HepG2 (cell line): ENCODE data around the gene MLN. TPM values are rescaled to one million over a fixed set of nuclear protein-coding genes. Genes with fewer than 3 reads are reported as not detected.

Experiments
- ATAC-seq: fragments of 200-7000 bp; cut with Tn5 transposase; 3 replicates; pipeline ENCODE4 v1.9.1; 2020; ENCODE audit warnings: mild to moderate bottlenecking, moderate library complexity
- BruUV-seq: library from RNA; stranded (reverse); fragments of 400-500 nt; replicated peaks from 2 replicates; lab custom pipeline; 2021; lab: Mats Ljungman, UMichigan
- CTCF ChIA-PET: fragments of 300-600 bp; formaldehyde crosslinking; extraction: SDS; loops from one replicate; lab custom pipeline; 2021; ENCODE audit warnings: low total read pairs, inconsistent platforms, low intra/inter-chr PET ratio; lab: Yijun Ruan, JAX
- POLR2A ChIA-PET: fragments of 350-600 bp; sonication (Branson Sonifier 250); formaldehyde crosslinking; loops from one replicate; lab custom pipeline; 2020; ENCODE audit warnings: antibody characterized with exemption, inconsistent platforms; lab: Yijun Ruan, JAX
- DNase-seq: peaks from one replicate; pipeline ENCODE4 v3.0.0-alpha.2; 2015; ENCODE audit warnings: low spot score
- FAIRE-seq: peaks from 3 replicates; lab custom pipeline; 2011; peaks lifted over from hg19 to GRCh38; lab: Jason Lieb, UNC
- H2AFZ ChIP-seq: one replicate; pipeline ENCODE4 v1.6.1; 2011; ENCODE audit warnings: low read length, inconsistent platforms
- H3K27ac ChIP-seq: fragments of 300-600 bp; 3 replicates; pipeline ENCODE4 v1.8.0; 2011; ENCODE audit warnings: mixed run types, mild to moderate bottlenecking, mixed read lengths, low read length, inconsistent platforms; ENCODE audit not compliant: insufficient read depth; ENCODE audit errors: extremely low read length
- H3K27me3 ChIP-seq, 2 experiments: fragments of 200-600 bp in 1 of 2; 2 replicates in 1 of 2; 3 replicates in 1 of 2; pipeline versions ENCODE4 v1.6.0 to v1.8.0; 2011; ENCODE audit warnings: low read length in 2 of 2, mild to moderate bottlenecking in 2 of 2, moderate library complexity in 2 of 2, inconsistent platforms in 1 of 2; ENCODE audit not compliant: insufficient read depth in 2 of 2, control insufficient read depth in 1 of 2
- H3K36me3 ChIP-seq, 2 experiments: fragments of 200-600 bp in 1 of 2; replicated peaks in 1 of 2; 2 replicates in 1 of 2; 3 replicates in 1 of 2; pipeline versions ENCODE4 v1.5.1 to v1.8.0; 2011; ENCODE audit warnings: low read length in 2 of 2, inconsistent platforms in 1 of 2; ENCODE audit not compliant: insufficient read depth in 2 of 2, control insufficient read depth in 1 of 2
- H3K4me1 ChIP-seq: 2 replicates; pipeline ENCODE4 v1.5.1; 2012; ENCODE audit warnings: low read length, inconsistent platforms; ENCODE audit not compliant: insufficient read depth
- H3K4me2 ChIP-seq: 2 replicates; pipeline ENCODE4 v1.6.0; 2011; ENCODE audit warnings: low read depth, low read length, inconsistent platforms
- H3K4me3 ChIP-seq, 3 experiments: fragments of 200-600 bp in 1 of 3; sonication (generic), shearing (Covaris generic) in 1 of 3; replicated peaks in 1 of 3; 2 replicates each; pipeline ENCODE4 v1.5.1; 2011 to 2016; ENCODE audit warnings: low read length in 3 of 3, inconsistent platforms in 2 of 3, low read depth in 2 of 3, mild to moderate bottlenecking in 2 of 3, control low read depth in 1 of 3, mixed read lengths in 1 of 3; ENCODE audit not compliant: insufficient read depth in 1 of 3
- H3K79me2 ChIP-seq: one replicate; pipeline ENCODE4 v1.6.1; 2011; ENCODE audit warnings: low read length, inconsistent platforms; ENCODE audit not compliant: insufficient read depth
- H3K9ac ChIP-seq: 2 replicates; pipeline ENCODE4 v1.6.0; 2011; ENCODE audit warnings: mild to moderate bottlenecking, low read depth, low read length, inconsistent platforms; ENCODE audit not compliant: insufficient read depth
- H3K9me3 ChIP-seq: 2 replicates; pipeline ENCODE4 v1.5.1; 2012; ENCODE audit warnings: mild to moderate bottlenecking, low read length
- H4K20me1 ChIP-seq: 2 replicates; pipeline ENCODE4 v1.6.0; 2011; ENCODE audit warnings: inconsistent platforms, mild to moderate bottlenecking, low read length, moderate library complexity; ENCODE audit not compliant: insufficient read depth
- PATZ1 ChIP-seq: sonication (generic); formaldehyde crosslinking; IDR thresholded peaks from 2 replicates; pipeline ENCODE4 v1.4.0; 2020; ENCODE audit warnings: missing genetic modification reagents
- SMC3 ChIP-seq: IDR thresholded peaks from 2 replicates; pipeline ENCODE4 v1.6.1; 2011; ENCODE audit warnings: low read length, improper control_type of control experiment
- ZFP62 ChIP-seq: sonication (generic); formaldehyde crosslinking; IDR thresholded peaks from 2 replicates; pipeline ENCODE4 v1.4.0; 2020; ENCODE audit warnings: missing genetic modification reagents
- WGBS: methylation state at CpG from one replicate; pipeline ENCODE4 v1.1.6; 2017; ENCODE audit warnings: low lambda C conversion rate; 5-methylcytosine and 5-hydroxymethylcytosine counted together
- in situ Hi-C: cut with HindIII; loops from 2 replicates; pipeline ENCODE4 v1.10.0; 2017; ENCODE audit warnings: low pct_unique_long_range_greater_than_20kb; ENCODE audit not compliant: extremely low pct_ligation_motif_present
- intact Hi-C: fragments of 100-400 bp; cut with micrococcal nuclease; formaldehyde crosslinking; loops from one replicate; pipeline ENCODE4 v1.10.0; 2022; ENCODE audit not compliant: unreplicated experiment
- polyA plus RNA-seq, 8 experiments: library from polyadenylated mRNA; depleted of rRNA in 3 of 8; stranded (reverse) in 7 of 8; unstranded in 1 of 8; fragments of >200 nt; fragmentation: Illumina TruSeq in 4 of 8; extraction: Trizol in 4 of 8; gene quantifications; 2 replicates each; pipeline versions ENCODE4 v1.2.1 to v1.2.3, GENCODE V29; 2011 to 2016; ENCODE audit warnings: low read depth in 4 of 8, missing spikeins in 1 of 8, mixed read lengths in 1 of 8; ENCODE audit not compliant: insufficient read depth in 1 of 8
- total RNA-seq, 5 experiments: library from RNA; depleted of rRNA; stranded (reverse); fragments of >200 nt; fragmentation: Illumina TruSeq; extraction: Trizol; gene quantifications; 2 replicates each; pipeline ENCODE4 v1.2.3, GENCODE V29; 2016; ENCODE audit warnings: low read depth in 1 of 5
- TF ChIP-seq, protein P1 (sequence below): sonication (generic); formaldehyde crosslinking; IDR thresholded peaks from 2 replicates; pipeline ENCODE4 v1.4.0; 2020; ENCODE audit warnings: mild to moderate bottlenecking, missing genetic modification reagents
- TF ChIP-seq, protein P2 (sequence below): sonication (generic); formaldehyde crosslinking; IDR thresholded peaks from 2 replicates; pipeline ENCODE4 v1.8.0; 2022; ENCODE audit warnings: missing genetic modification reagents, mild to moderate bottlenecking, moderate library complexity, borderline replicate concordance
- TF ChIP-seq, protein P3 (sequence below): sonication (generic); formaldehyde crosslinking; IDR thresholded peaks from 2 replicates; pipeline ENCODE4 v1.4.0; 2020; ENCODE audit warnings: mild to moderate bottlenecking, missing genetic modification reagents

MLN gene
- total and polyA plus RNA-seq, 2 of the 13 experiments (the other 11 are each of a cell fraction or from before 2014, with no cell fraction given): not detected

DNA sequence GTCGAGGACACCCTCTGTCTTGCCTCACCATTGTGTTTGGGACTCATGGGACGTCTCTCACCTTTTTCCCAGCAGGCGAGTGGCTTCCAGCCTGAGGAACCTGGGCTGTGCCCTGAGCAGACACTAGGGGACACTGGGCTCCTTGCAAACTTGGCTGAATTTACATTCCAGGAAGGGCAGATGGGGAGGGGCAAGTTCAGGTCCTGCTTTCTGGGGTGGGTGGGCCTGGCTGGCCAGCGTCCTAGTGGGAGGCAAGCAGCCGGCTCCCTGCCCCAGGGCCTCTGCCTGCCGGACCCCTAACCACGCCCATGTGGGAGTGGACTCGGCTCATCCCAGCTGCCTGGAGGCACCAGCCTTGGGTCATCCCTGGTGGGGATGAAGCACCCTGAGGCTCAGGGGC, 48.2 kb upstream of the MLN start (continued):
- TF ChIP-seq ZFP62 (CRISPR knock-in tag) (no peak), SMC3 (peak; percentile 28; the same call in 1 of the 2 replicates), PATZ1 (CRISPR knock-in tag) (peak; percentile 46; the same call in 1 of the 2 replicates)
- TF ChIP-seq, protein P1, sequence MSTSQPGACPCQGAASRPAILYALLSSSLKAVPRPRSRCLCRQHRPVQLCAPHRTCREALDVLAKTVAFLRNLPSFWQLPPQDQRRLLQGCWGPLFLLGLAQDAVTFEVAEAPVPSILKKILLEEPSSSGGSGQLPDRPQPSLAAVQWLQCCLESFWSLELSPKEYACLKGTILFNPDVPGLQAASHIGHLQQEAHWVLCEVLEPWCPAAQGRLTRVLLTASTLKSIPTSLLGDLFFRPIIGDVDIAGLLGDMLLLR (CRISPR knock-in tag): no peak

DNA sequence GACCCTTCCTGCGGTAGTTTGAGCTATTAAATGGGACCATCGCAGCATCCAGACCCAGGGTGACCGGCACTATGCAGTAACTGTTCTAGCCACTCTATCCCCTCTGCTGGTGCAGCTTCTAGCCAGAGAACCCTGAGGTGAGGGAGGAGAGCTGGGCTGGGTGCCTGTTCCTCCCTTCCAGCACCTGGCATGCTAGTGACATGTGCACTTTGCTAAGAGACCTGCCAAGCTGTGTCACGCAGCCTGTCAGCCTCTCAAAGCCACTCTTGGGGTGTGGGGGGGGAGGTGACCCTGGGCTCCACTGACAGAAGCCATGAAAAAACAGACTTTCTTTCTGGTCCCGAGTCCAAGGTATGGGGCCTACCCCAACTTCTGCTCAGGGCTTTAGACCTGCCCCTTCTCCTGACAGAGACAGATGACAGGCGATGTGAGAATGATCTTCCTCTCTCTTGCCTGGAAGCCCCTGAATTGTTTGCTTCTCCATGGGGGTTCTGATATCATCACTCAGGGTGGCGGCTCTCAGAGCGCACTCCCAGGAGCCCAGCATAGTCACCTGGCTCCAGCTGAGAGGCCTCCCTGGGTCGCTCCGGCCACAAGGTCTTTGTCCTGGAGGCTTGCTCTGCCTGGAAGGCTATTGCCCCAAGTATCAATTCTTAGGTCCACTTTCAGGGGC, 47.2 kb upstream of the MLN start:
- no peak overlapping the region for H2AFZ ChIP-seq
- 68% methylated on average over 7 of the region's 10 CpGs for WGBS
- FAIRE-seq: no peak
- no peak overlapping the region for H3K27ac ChIP-seq
- intact Hi-C loops: no loop called here
- H3K4me1 ChIP-seq: peaks cover 8% of the 10 kb centered on the region
- H4K20me1 ChIP-seq: no peaks in the 10 kb centered on the region; the same call in 1 of the 2 replicates
- DNase-seq: no peak
- no peaks in the 10 kb centered on the region for H3K9me3 ChIP-seq
- TF ChIP-seq, protein P2, sequence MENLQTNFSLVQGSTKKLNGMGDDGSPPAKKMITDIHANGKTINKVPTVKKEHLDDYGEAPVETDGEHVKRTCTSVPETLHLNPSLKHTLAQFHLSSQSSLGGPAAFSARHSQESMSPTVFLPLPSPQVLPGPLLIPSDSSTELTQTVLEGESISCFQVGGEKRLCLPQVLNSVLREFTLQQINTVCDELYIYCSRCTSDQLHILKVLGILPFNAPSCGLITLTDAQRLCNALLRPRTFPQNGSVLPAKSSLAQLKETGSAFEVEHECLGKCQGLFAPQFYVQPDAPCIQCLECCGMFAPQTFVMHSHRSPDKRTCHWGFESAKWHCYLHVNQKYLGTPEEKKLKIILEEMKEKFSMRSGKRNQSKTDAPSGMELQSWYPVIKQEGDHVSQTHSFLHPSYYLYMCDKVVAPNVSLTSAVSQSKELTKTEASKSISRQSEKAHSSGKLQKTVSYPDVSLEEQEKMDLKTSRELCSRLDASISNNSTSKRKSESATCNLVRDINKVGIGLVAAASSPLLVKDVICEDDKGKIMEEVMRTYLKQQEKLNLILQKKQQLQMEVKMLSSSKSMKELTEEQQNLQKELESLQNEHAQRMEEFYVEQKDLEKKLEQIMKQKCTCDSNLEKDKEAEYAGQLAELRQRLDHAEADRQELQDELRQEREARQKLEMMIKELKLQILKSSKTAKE: no peak
- TF ChIP-seq, protein P3, sequence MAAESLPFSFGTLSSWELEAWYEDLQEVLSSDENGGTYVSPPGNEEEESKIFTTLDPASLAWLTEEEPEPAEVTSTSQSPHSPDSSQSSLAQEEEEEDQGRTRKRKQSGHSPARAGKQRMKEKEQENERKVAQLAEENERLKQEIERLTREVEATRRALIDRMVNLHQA (CRISPR knock-in tag): no peak
- BruUV-seq: no TSS peak
- in situ Hi-C loops: no loop called here
- H3K79me2 ChIP-seq: no peaks in the 10 kb centered on the region
- ATAC-seq: no peak
- no peaks in the 10 kb centered on the region for H3K36me3 ChIP-seq
- ChIA-PET CTCF (no interaction called here), POLR2A (no interaction called here)
- H3K9ac ChIP-seq: no peak overlapping the region
- H3K27me3 ChIP-seq: peaks cover 2 to 49% of the 10 kb centered on the region in 2 experiments; a peak in 4 of 5 replicates
- H3K4me2 ChIP-seq: no peak overlapping the region
- H3K4me3 ChIP-seq: no peak overlapping the region
